Natural killer cell (primary cell): ENCODE results near the gene MUC2. TPM values are rescaled to one million over a fixed set of nuclear protein-coding genes. Genes with fewer than 3 reads are reported as not detected.

Source experiments
- ATAC-seq, 3 donors: fragments of 150-1000 bp in 2 of 3; fragments of 200-7000 bp in 1 of 3; cut with Tn5 transposase; 1 replicate in 1 of 3; 2 replicates in 2 of 3; pipeline ENCODE4 v1.10.0; 2021; ENCODE audit warnings: mild to moderate bottlenecking in 2 of 3, moderate library complexity in 2 of 3
- DNase-seq, 2 donors: peaks; one replicate each; pipeline versions ENCODE4 v3.0.0 to v3.0.0-alpha.2; 2013 to 2021; ENCODE audit warnings: mixed read lengths in 1 of 2
- H3K27ac ChIP-seq: one replicate; pipeline ENCODE4 v1.5.1; 2013; ENCODE audit warnings: mild to moderate bottlenecking, low read length
- H3K27me3 ChIP-seq: one replicate; pipeline ENCODE4 v1.6.1; 2013; ENCODE audit warnings: low read length; ENCODE audit not compliant: control insufficient read depth, insufficient read depth
- H3K36me3 ChIP-seq: one replicate; pipeline ENCODE4 v1.6.1; 2013; ENCODE audit warnings: low read length; ENCODE audit not compliant: control insufficient read depth, insufficient read depth
- H3K4me1 ChIP-seq: one replicate; pipeline ENCODE4 v1.6.1; 2013; ENCODE audit warnings: low read length; ENCODE audit not compliant: control insufficient read depth, insufficient read depth
- H3K4me3 ChIP-seq: one replicate; pipeline ENCODE4 v1.5.1; 2013; ENCODE audit warnings: low read length
- H3K9me3 ChIP-seq: one replicate; pipeline ENCODE4 v1.6.1; 2013; ENCODE audit warnings: low read length; ENCODE audit not compliant: control insufficient read depth, insufficient read depth
- H3K27ac Mint-ChIP-seq, 2 donors: one replicate each; pipeline ENCODE4 v1.8.0; 2022; ENCODE audit warnings: mild to moderate bottlenecking in 2 of 2, mixed read lengths in 2 of 2, moderate library complexity in 1 of 2
- H3K27me3 Mint-ChIP-seq, 2 donors: one replicate each; pipeline ENCODE4 v1.8.0; 2022; ENCODE audit warnings: low read depth in 2 of 2, mixed read lengths in 2 of 2
- H3K36me3 Mint-ChIP-seq: one replicate; pipeline ENCODE4 v1.8.0; 2022; ENCODE audit warnings: mixed read lengths
- H3K4me1 Mint-ChIP-seq, 2 donors: one replicate each; pipeline ENCODE4 v1.8.0; 2022; ENCODE audit warnings: mixed read lengths in 2 of 2
- H3K4me3 Mint-ChIP-seq: one replicate; pipeline ENCODE4 v1.8.0; 2022; ENCODE audit warnings: mild to moderate bottlenecking, moderate library complexity, mixed read lengths
- H3K9me3 Mint-ChIP-seq, 2 donors: one replicate each; pipeline ENCODE4 v1.8.0; 2022; ENCODE audit warnings: mixed read lengths in 2 of 2
- WGBS: methylation state at CpG from one replicate; pipeline ENCODE4 v1.1.7; 2013; ENCODE audit warnings: missing lambda C conversion rate; ENCODE audit not compliant: insufficient coverage; 5-methylcytosine and 5-hydroxymethylcytosine counted together
- intact Hi-C: fragments of 100-400 bp; cut with micrococcal nuclease; formaldehyde crosslinking; loops from one replicate; pipeline ENCODE4 v1.14.2; 2022
- total RNA-seq, 4 donors: library from RNA; stranded (reverse); fragments of 120-200 nt in 1 of 4; gene quantifications; one replicate each; pipeline versions ENCODE4 v1.2.3 to v1.2.4, GENCODE V29; 2013 to 2022
- TF ChIP-seq, protein P1 (sequence below): fragments of 200-600 bp; IDR thresholded peaks from one replicate; pipeline ENCODE4 v1.8.0; 2022; ENCODE audit warnings: antibody characterized with exemption

Gene MUC2
- total RNA-seq, 3 donors from 2014 or later (not counting 1 experiment from before 2014, with no cell fraction given) = not detected

DNA sequence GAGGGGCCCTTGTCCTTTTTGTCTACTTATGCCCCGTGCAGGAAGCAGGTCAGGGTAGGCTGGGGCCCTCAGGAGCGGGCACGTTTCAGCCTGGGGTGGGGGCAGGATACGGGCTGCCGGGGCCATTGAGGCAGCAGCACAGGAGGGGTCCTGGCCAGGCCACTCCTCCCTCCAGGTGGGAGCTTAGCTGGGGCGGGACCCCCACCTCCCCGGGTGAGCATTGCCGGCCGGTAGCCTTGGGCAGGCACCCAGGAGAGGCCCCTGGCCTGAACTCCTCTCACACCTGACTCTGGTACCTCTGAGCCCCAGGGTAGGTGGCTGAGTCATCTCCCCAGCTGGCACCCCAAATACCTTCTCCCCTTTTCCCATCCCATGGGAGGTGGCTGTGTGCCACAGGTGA is 33.2 kb upstream of the MUC2 start:
- Mint-ChIP-seq H3K4me1 (peaks cover 6% of the 10 kb centered on the region in 2 donors), H3K36me3 (no peaks in the 10 kb centered on the region), H3K27ac (no peak overlapping the region), H3K9me3 (no peaks in the 10 kb centered on the region), H3K4me3 (no peak overlapping the region), H3K27me3 (no peaks in the 10 kb centered on the region)
- ATAC-seq (no peak), DNase-seq (no peak)
- 82% methylated on average over 9 of the region's 9 CpGs for WGBS
- no peaks in the 10 kb centered on the region for H3K27me3 ChIP-seq
- intact Hi-C loops = no loop called here
- peaks cover 6% of the 10 kb centered on the region for H3K4me1 ChIP-seq
- no peaks in the 10 kb centered on the region for H3K9me3 ChIP-seq
- no peaks in the 10 kb centered on the region for H3K36me3 ChIP-seq
- H3K27ac ChIP-seq = no peak overlapping the region
- TF ChIP-seq, protein P1, sequence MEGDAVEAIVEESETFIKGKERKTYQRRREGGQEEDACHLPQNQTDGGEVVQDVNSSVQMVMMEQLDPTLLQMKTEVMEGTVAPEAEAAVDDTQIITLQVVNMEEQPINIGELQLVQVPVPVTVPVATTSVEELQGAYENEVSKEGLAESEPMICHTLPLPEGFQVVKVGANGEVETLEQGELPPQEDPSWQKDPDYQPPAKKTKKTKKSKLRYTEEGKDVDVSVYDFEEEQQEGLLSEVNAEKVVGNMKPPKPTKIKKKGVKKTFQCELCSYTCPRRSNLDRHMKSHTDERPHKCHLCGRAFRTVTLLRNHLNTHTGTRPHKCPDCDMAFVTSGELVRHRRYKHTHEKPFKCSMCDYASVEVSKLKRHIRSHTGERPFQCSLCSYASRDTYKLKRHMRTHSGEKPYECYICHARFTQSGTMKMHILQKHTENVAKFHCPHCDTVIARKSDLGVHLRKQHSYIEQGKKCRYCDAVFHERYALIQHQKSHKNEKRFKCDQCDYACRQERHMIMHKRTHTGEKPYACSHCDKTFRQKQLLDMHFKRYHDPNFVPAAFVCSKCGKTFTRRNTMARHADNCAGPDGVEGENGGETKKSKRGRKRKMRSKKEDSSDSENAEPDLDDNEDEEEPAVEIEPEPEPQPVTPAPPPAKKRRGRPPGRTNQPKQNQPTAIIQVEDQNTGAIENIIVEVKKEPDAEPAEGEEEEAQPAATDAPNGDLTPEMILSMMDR = no peak
- H3K4me3 ChIP-seq = no peak overlapping the region

DNA sequence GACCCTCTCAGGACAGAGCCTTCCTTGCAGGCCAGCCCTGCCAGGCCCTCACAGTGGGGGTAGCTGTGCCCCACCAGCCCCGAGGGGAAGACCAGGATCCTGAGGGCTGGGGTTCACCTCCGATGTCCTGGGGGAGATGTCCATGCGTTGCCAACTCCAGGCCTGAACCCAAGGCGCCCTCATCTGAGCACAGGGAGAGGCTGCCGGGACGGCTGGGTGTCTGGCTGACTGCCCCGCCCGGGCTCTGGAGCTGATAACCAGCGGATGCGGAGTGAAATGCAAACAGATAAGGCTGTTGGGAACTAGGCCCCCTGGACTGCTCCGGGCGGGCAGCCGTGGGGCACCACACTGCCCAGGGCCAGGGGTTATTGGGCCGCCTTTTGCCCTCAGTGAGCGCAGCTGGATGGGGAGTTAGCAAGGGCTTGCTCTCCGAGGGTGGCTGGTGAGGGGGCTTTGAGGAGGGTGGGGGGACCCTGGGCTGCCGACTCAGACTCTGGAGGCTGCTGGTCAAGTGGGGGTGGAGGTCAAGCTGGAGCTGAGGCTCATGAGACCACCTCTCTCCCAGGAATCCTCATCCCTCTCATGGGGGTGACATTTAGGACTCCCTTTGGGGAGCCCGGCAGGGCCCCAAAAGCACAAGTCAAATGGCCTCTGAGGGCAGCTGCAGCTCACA is 32.6 kb upstream of the MUC2 start:
- 92% methylated on average over 18 of the region's 18 CpGs for WGBS
- no peak for ATAC-seq
- peaks cover 12% of the 10 kb centered on the region in 2 donors for H3K4me1 Mint-ChIP-seq
- H3K9me3 Mint-ChIP-seq = no peaks in the 10 kb centered on the region
- Histone ChIP-seq H3K36me3 (no peaks in the 10 kb centered on the region), H3K9me3 (no peaks in the 10 kb centered on the region), H3K4me1 (peaks cover 11% of the 10 kb centered on the region), H3K4me3 (no peak overlapping the region), H3K27me3 (no peaks in the 10 kb centered on the region), H3K27ac (no peak overlapping the region)
- no peak for DNase-seq
- no peak overlapping the region for H3K27ac Mint-ChIP-seq
- no peaks in the 10 kb centered on the region for H3K27me3 Mint-ChIP-seq
- intact Hi-C loops = no loop called here
- H3K4me3 Mint-ChIP-seq = no peak overlapping the region
- TF ChIP-seq, protein P1 = no peak
- H3K36me3 Mint-ChIP-seq = no peaks in the 10 kb centered on the region

DNA sequence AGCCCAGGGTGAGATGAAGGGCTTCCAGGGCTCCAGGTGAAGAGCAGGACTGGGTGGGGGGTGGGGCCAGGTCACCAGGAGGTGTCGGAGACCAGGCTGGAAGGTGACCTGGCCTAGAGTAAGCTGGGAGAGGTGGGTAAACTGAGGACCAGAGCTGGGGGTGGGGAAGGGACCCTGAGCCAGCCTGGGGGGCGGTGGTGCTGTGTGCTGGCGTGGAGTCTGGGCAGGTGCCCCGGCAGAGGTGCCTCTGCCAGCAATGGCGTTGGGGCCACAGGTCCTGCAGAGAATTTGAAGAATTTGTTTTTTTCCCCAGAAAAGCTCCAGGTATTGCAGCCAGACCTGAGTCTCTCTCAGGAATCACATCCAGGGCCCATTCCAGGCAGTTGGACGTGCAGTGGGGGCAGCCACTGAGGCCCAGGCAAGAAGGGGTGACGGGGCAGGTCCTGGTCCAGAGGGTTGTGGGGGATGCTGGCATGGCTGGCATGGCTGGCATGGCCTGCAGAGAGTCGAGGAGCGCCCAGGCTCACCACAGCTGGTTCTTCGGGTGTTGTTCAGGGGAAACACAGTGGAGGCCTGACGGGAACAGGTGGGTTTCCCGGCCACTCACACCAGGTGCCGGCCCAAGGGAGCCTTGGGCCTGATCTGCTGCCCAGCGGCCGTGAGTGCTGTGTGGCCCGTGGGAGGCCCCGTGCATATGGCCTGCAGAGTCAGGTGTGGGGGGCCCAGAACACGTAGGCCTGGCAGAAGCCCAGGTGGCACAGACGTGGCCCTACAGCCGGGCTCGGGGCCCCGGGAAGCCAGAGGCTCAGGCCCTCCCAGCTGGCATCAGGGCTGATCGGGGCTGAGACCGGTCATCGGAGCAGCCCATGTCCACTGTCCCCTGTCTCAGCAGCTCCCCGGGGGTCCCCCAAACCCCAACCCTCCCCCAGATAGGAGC is 31.8 kb upstream of the MUC2 start:
- Histone ChIP-seq H3K9me3 (no peaks in the 10 kb centered on the region), H3K36me3 (no peaks in the 10 kb centered on the region), H3K4me1 (peaks cover 11% of the 10 kb centered on the region), H3K27ac (no peak overlapping the region), H3K27me3 (no peaks in the 10 kb centered on the region), H3K4me3 (no peak overlapping the region)
- Mint-ChIP-seq H3K27me3 (no peaks in the 10 kb centered on the region), H3K36me3 (no peaks in the 10 kb centered on the region), H3K9me3 (no peaks in the 10 kb centered on the region), H3K4me3 (no peak overlapping the region), H3K27ac (no peak overlapping the region), H3K4me1 (peaks cover 13 to 14% of the 10 kb centered on the region in 2 donors)
- ATAC-seq = no peak
- no peak for DNase-seq
- intact Hi-C loops = no loop called here
- WGBS = 90% methylated on average over 26 of the region's 26 CpGs
- TF ChIP-seq, protein P1 = no peak
